Activated T-cell treated with anti-CD3 and anti-CD28 coated beads, Interleukin-2, amount 50 U/mL, for 48 hours (primary cell): Measurements from ENCODE around the gene WNK4.
A peak's percentile ranks its signal among the peaks of the same experiment; 100 is the strongest.

Source experiments
- DNase-seq, 2 experiments: peaks; one replicate each; pipeline ENCODE4 v3.0.0-alpha.2; 2020

WNK4 gene

GRCh38 chr17:42841975-42842685 is 61.7 kb downstream of the WNK4 start:
- DNase-seq: no peak

GRCh38 chr17:42843358-42843934 is 63.0 kb downstream of the WNK4 start:
- DNase-seq: no peak

DNA sequence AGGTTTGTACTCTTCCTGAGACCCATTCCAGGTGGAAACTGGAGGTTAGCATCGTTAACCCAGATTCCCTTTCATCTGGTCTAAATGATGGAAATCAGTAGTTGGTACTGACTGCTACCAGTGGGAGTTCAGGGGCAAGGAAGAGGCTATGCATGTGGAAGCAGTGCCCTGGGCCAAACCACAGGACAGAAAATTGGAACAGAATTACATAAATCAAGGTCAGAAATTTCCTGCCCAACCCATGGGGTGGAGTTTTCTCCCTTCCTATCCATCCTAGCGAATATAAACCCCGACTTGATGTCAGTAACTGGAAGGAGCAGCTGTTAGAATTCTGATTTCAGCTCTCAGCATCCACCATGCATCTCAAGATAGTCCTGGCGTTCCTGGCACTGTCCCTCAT is 63.9 kb downstream of the WNK4 start, which contains the start of gene AOC2:
AOC2 (plus strand) TSS at position 310 of the 400 bp plus-strand sequence; CDS start at position 357, 47 bp downstream.
- no peak for DNase-seq

GRCh38 chr17:42844761-42845555 is 64.5 kb downstream of the WNK4 start:
- DNase-seq: no peak

GRCh38 chr17:42845556-42845917 is 65.1 kb downstream of the WNK4 start:
- no peak for DNase-seq

DNA sequence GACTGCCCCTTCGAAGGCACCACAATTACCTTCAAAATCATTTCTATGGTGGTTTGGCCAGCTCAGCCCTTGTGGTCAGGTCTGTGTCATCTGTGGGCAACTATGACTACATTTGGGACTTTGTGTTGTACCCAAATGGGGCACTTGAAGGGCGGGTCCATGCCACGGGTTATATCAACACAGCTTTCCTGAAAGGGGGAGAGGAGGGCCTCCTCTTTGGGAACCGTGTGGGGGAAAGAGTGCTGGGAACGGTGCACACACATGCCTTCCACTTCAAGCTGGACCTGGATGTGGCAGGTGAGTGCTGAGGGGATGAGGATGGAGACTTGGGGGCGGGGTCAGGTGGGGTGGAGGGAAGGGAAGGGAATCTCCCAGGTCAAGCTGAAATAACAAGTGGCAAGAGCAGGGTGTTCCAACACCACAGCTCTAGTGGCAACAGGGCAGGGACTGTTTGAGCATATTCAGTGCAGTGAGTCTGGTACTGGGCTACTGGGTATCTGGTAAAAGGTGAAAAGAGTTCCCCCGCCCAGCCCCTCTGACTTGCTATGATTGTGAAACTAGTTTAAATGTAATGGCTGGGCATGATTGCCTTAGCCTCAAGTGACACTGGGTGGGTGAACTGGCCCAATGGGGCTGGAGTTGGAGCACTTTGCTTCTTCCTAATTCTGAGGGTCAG is 65.6 kb downstream of the WNK4 start:
- peak; percentile 79 to 80 for DNase-seq
